ENCODE results near the gene OR4D2. TPM values are rescaled to one million over a fixed set of nuclear protein-coding genes. Genes with fewer than 3 reads are reported as not detected.

The OR4D2 gene
- total RNA-seq, 2 experiments from 2014 or later: not detected

DNA sequence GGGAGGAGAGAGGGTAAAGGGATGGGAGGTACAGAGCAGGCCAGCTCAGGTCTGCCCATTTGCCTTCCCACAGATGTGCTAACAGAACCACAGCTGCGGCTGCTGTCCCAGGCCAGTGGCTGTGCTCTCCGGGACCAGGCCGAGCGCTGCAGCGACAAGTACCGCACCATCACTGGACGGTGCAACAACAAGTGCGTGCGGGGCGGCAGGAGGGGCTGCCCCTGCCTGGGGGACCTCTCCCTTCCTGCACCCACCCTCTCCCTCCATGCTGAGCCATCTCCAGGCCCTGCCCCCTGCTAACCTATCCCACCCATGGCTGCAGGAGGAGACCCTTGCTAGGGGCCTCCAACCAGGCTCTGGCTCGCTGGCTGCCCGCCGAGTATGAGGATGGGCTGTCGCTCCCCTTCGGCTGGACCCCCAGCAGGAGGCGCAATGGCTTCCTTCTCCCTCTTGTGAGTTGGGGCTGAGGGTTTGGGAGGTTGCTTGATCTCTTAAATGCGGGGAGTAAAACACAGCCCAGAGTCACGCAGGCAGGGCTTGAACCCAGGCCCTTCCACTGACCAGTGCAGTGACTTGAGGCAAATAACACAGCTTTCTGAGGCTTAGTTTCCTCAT, 27.0 kb downstream of the OR4D2 start:
- Mint-ChIP-seq H3K4me1 (ENCODE audit: low read depth) (no peaks in the 10 kb centered on the region), H3K36me3 (ENCODE audit: low read depth) (no peaks in the 10 kb centered on the region), H3K27ac (no peak overlapping the region), H3K4me3 (no peak overlapping the region), H3K9me3 (ENCODE audit: insufficient read depth) (no peaks in the 10 kb centered on the region), H3K27me3 (ENCODE audit: low read depth) (peaks cover 7% of the 10 kb centered on the region)
- DNase-seq: no peak
- CTCF ChIA-PET: interaction anchor here (1.2 to 1.6 kb wide), 2 partner anchors 9 to 255 kb away, joined by 3 to 4 read pairs; no protein-coding TSS in a partner anchor
- no peak for ATAC-seq
- POLR2A ChIA-PET: no interaction called here

GRCh38 chr17:58195518-58196123, 28.8 kb downstream of the OR4D2 start:
- peaks cover 9% of the 10 kb centered on the region for H3K27me3 Mint-ChIP-seq (ENCODE audit: low read depth)
- no peaks in the 10 kb centered on the region for H3K4me1 Mint-ChIP-seq (ENCODE audit: low read depth)
- H3K27ac Mint-ChIP-seq: no peak overlapping the region
- no peak overlapping the region for H3K4me3 Mint-ChIP-seq
- DNase-seq (no peak), ATAC-seq (no peak)
- no peaks in the 10 kb centered on the region for H3K9me3 Mint-ChIP-seq (ENCODE audit: insufficient read depth)
- CTCF ChIA-PET: no interaction called here
- H3K36me3 Mint-ChIP-seq (ENCODE audit: low read depth): no peaks in the 10 kb centered on the region
- POLR2A ChIA-PET: no interaction called here

DNA sequence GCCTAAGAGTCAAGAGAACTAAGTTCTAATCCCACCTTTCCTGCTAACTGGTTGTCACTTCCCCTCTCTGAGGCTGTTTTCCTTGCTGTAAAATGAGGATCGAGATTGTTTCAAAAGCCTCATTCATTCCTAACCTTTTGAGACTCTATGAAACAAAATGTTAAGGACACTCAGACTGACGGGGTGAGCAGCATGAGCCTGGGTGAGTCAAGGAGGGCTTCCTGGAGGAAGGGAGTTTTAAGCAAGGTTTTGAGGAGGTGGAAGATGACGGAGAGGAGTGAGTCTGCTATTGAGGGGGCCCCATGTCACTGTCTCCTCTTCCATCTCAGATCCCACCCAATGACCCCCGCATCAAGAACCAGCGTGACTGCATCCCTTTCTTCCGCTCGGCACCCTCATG, 29.8 kb downstream of the OR4D2 start:
- Mint-ChIP-seq H3K27me3 (ENCODE audit: low read depth) (peaks cover 4% of the 10 kb centered on the region), H3K27ac (no peak overlapping the region), H3K4me3 (no peak overlapping the region), H3K4me1 (ENCODE audit: low read depth) (no peaks in the 10 kb centered on the region), H3K36me3 (ENCODE audit: low read depth) (no peaks in the 10 kb centered on the region), H3K9me3 (ENCODE audit: insufficient read depth) (no peaks in the 10 kb centered on the region)
- DNase-seq (no peak), ATAC-seq (no peak)
- ChIA-PET POLR2A (no interaction called here), CTCF (no interaction called here)

GRCh38 chr17:58200024-58200633, 33.3 kb downstream of the OR4D2 start:
- no peak overlapping the region for H3K4me3 Mint-ChIP-seq
- POLR2A ChIA-PET: no interaction called here

DNA sequence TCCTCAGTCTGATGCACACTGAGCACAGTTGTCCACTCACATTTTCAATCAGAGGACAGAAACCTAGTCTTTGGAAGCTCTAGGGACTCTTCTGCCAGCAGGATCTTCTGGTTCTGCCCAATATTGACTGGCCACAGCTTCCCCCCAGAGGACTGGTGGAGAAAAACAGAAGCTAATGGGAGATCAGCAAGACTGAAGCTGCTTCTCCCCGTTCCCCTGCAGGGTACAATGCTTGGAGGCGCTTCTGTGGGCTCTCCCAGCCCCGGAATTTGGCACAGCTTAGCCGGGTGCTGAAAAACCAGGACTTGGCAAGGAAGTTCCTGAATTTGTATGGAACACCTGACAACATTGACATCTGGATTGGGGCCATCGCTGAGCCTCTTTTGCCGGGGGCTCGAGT, 36.1 kb downstream of the OR4D2 start:
- Mint-ChIP-seq H3K4me3 (no peak overlapping the region), H3K4me1 (ENCODE audit: low read depth) (no peaks in the 10 kb centered on the region), H3K36me3 (ENCODE audit: low read depth) (no peaks in the 10 kb centered on the region), H3K27me3 (ENCODE audit: low read depth) (peaks cover 4% of the 10 kb centered on the region), H3K27ac (no peak overlapping the region), H3K9me3 (ENCODE audit: insufficient read depth) (no peaks in the 10 kb centered on the region)
- POLR2A ChIA-PET: no interaction called here
- ATAC-seq (no peak), DNase-seq (no peak)
- CTCF ChIA-PET: interaction anchor here (0.7 to 1.4 kb wide), 3 partner anchors 9 to 215 kb away, joined by 3 read pairs; partner anchors contain the start of gene RNF43

More at GRCh38 chr17:58200024-58200633, 33.3 kb downstream of the OR4D2 start:
- CTCF ChIA-PET: interaction anchor here (0.7 to 3.7 kb wide), 33 partner anchors 9 to 367 kb away, joined by 3 to 30 read pairs (median 4); partner anchors contain the start of genes LPO, MKS1, RNF43 and SUPT4H1
- H3K27me3 Mint-ChIP-seq (ENCODE audit: low read depth): peaks cover 4% of the 10 kb centered on the region
- no peaks in the 10 kb centered on the region for H3K9me3 Mint-ChIP-seq (ENCODE audit: insufficient read depth)
- no peak overlapping the region for H3K27ac Mint-ChIP-seq
- H3K4me1 Mint-ChIP-seq (ENCODE audit: low read depth): no peaks in the 10 kb centered on the region
- ATAC-seq (peak; percentile 92), DNase-seq (peak; percentile 68)
- no peaks in the 10 kb centered on the region for H3K36me3 Mint-ChIP-seq (ENCODE audit: low read depth)

DNA sequence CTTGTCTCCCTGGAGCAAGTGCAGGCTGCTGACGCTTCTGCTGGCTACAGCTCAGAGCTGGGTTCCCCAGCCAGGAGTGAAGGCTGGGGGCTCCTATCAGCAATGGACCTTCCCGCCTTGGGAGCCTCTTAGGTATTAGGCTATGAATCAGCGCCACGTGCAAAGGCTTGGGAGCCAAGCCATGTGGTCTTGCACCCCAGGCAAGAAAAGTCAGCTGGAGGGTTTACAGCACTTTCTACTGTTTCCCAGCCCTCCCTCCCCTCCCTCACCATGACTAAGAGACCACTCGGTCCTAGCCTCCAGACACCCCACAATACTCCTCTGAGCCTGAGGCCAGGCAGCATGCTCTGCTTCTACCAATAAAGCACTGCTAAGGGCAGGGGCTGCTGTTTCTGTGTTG, 38.0 kb downstream of the OR4D2 start:
- no peak overlapping the region for H3K4me3 Mint-ChIP-seq
- CTCF ChIA-PET: interaction anchor here (1.3 kb wide), 2 partner anchors 12 to 45 kb away, joined by 4 to 5 read pairs; no protein-coding TSS in a partner anchor
- H3K27me3 Mint-ChIP-seq (ENCODE audit: low read depth): no peaks in the 10 kb centered on the region
- no peaks in the 10 kb centered on the region for H3K4me1 Mint-ChIP-seq (ENCODE audit: low read depth)
- ATAC-seq: no peak
- no peaks in the 10 kb centered on the region for H3K9me3 Mint-ChIP-seq (ENCODE audit: insufficient read depth)
- POLR2A ChIA-PET: no interaction called here
- peaks cover 2% of the 10 kb centered on the region for H3K36me3 Mint-ChIP-seq (ENCODE audit: low read depth)
- no peak for DNase-seq
- no peak overlapping the region for H3K27ac Mint-ChIP-seq

GRCh38 chr17:58205936-58206335, 39.2 kb downstream of the OR4D2 start:
- ChIA-PET CTCF (interaction anchor here (0.5 to 1.3 kb wide), 3 partner anchors 11 to 135 kb away, joined by 3 to 5 read pairs (median 4); no protein-coding TSS in a partner anchor), POLR2A (interaction anchor here (0.6 kb wide), 1 partner anchor 105 kb away, joined by 3 read pairs; no protein-coding TSS in a partner anchor)
- Mint-ChIP-seq H3K4me3 (no peak overlapping the region), H3K9me3 (ENCODE audit: insufficient read depth) (no peaks in the 10 kb centered on the region), H3K36me3 (ENCODE audit: low read depth) (peaks cover 11% of the 10 kb centered on the region), H3K4me1 (ENCODE audit: low read depth) (peaks cover 9% of the 10 kb centered on the region), H3K27ac (no peak overlapping the region), H3K27me3 (ENCODE audit: low read depth) (no peaks in the 10 kb centered on the region)
- DNase-seq (no peak), ATAC-seq (no peak)

- H3K9me3 Mint-ChIP-seq (ENCODE audit: insufficient read depth): no peaks in the 10 kb centered on the region
- H3K27me3 Mint-ChIP-seq (ENCODE audit: low read depth): no peaks in the 10 kb centered on the region
- ATAC-seq: no peak
- peaks cover 13% of the 10 kb centered on the region for H3K36me3 Mint-ChIP-seq (ENCODE audit: low read depth)
- no peak overlapping the region for H3K27ac Mint-ChIP-seq
- ChIA-PET CTCF (interaction anchor here (0.5 to 1.2 kb wide), 3 partner anchors 42 to 443 kb away, joined by 3 read pairs; no protein-coding TSS in a partner anchor), POLR2A (no interaction called here)
- DNase-seq: no peak
- H3K4me1 Mint-ChIP-seq (ENCODE audit: low read depth): peaks cover 12% of the 10 kb centered on the region
- no peak overlapping the region for H3K4me3 Mint-ChIP-seq
Measured at GRCh38 chr17:58207451-58207850, 40.7 kb downstream of the OR4D2 start.

- H3K4me1 Mint-ChIP-seq (ENCODE audit: low read depth): peaks cover 12% of the 10 kb centered on the region
- CTCF ChIA-PET: no interaction called here
Measured at GRCh38 chr17:58208344-58208743, 41.6 kb downstream of the OR4D2 start.

GRCh38 chr17:58210922-58211321, 44.1 kb downstream of the OR4D2 start:
- Mint-ChIP-seq H3K9me3 (ENCODE audit: insufficient read depth) (no peaks in the 10 kb centered on the region), H3K4me3 (no peak overlapping the region), H3K27ac (no peak overlapping the region), H3K4me1 (ENCODE audit: low read depth) (peaks cover 12% of the 10 kb centered on the region), H3K36me3 (ENCODE audit: low read depth) (peaks cover 15% of the 10 kb centered on the region), H3K27me3 (ENCODE audit: low read depth) (no peaks in the 10 kb centered on the region)
- POLR2A ChIA-PET: interaction anchor here (0.6 kb wide), 1 partner anchor 1044 kb away, joined by 4 read pairs; no protein-coding TSS in a partner anchor
- ATAC-seq (no peak), DNase-seq (no peak)
- CTCF ChIA-PET: interaction anchor here (2.1 kb wide), 1 partner anchor 11 kb away, joined by 8 read pairs; no protein-coding TSS in a partner anchor

More at GRCh38 chr17:58208344-58208743, 41.6 kb downstream of the OR4D2 start:
- Mint-ChIP-seq H3K27me3 (ENCODE audit: low read depth) (no peaks in the 10 kb centered on the region), H3K9me3 (ENCODE audit: insufficient read depth) (no peaks in the 10 kb centered on the region), H3K4me3 (no peak overlapping the region), H3K27ac (no peak overlapping the region), H3K36me3 (ENCODE audit: low read depth) (peaks cover 15% of the 10 kb centered on the region)
- no peak for ATAC-seq
- POLR2A ChIA-PET: no interaction called here
- DNase-seq: no peak

DNA sequence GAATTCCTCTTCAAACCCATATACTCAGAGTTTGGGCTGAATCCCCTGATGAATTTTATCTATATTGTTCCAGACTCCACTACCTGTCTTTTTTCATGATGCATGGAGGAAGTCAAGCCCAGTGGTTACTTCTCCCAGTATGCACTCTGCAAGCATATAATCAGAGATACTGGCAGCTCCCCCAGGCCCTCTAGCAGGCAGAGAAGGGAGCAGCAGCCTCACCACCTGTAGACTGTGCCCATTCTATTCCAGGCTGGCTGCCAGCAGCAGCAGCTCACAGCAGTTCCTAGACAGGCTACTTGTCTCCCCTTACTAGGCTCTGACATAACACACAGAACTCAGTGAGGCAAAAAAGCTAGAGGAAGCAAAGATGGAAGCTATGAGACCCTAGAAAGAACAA, 48.9 kb downstream of the OR4D2 start:
- CTCF ChIA-PET: interaction anchor here (1.9 to 5.2 kb wide), 3 partner anchors 11 to 34 kb away, joined by 4 to 30 read pairs (median 9); no protein-coding TSS in a partner anchor
- no peak overlapping the region for H3K4me3 Mint-ChIP-seq
- H3K36me3 Mint-ChIP-seq (ENCODE audit: low read depth): peaks cover 6% of the 10 kb centered on the region
- H3K9me3 Mint-ChIP-seq (ENCODE audit: insufficient read depth): no peaks in the 10 kb centered on the region
- POLR2A ChIA-PET: interaction anchor here (0.5 to 0.7 kb wide), 2 partner anchors 152 to 371 kb away, joined by 3 read pairs; no protein-coding TSS in a partner anchor
- no peak overlapping the region for H3K27ac Mint-ChIP-seq
- H3K27me3 Mint-ChIP-seq (ENCODE audit: low read depth): no peaks in the 10 kb centered on the region
- DNase-seq: no peak
- H3K4me1 Mint-ChIP-seq (ENCODE audit: low read depth): peaks cover 28% of the 10 kb centered on the region
- no peak for ATAC-seq

- peaks cover 2% of the 10 kb centered on the region for H3K36me3 Mint-ChIP-seq (ENCODE audit: low read depth)
- ChIA-PET POLR2A (no interaction called here), CTCF (interaction anchor here (1.9 to 5.2 kb wide), 2 partner anchors 13 to 17 kb away, joined by 4 to 30 read pairs; no protein-coding TSS in a partner anchor)
- peaks cover 7% of the 10 kb centered on the region for H3K27me3 Mint-ChIP-seq (ENCODE audit: low read depth)
- ATAC-seq (no peak), DNase-seq (no peak)
- H3K27ac Mint-ChIP-seq: no peak overlapping the region
- peaks cover 22% of the 10 kb centered on the region for H3K4me1 Mint-ChIP-seq (ENCODE audit: low read depth)
- no peaks in the 10 kb centered on the region for H3K9me3 Mint-ChIP-seq (ENCODE audit: insufficient read depth)
- H3K4me3 Mint-ChIP-seq: peak overlapping the region; percentile 42
Measured at GRCh38 chr17:58217766-58218165, 51.0 kb downstream of the OR4D2 start.

Measured in activated CD8-positive, alpha-beta T cell treated with anti-CD3 and anti-CD28 coated beads, Interleukin-2, amount 10 ng/mL, durations not matched to agents 7 days and 5 days (primary cell).